ENCODE measurements around the gene TXNDC5. TPM values are rescaled to one million over a fixed set of nuclear protein-coding genes. Genes with fewer than 3 reads are reported as not detected.

TXNDC5 gene
- total RNA-seq, 1 experiment from 2014 or later = 162 TPM

DNA sequence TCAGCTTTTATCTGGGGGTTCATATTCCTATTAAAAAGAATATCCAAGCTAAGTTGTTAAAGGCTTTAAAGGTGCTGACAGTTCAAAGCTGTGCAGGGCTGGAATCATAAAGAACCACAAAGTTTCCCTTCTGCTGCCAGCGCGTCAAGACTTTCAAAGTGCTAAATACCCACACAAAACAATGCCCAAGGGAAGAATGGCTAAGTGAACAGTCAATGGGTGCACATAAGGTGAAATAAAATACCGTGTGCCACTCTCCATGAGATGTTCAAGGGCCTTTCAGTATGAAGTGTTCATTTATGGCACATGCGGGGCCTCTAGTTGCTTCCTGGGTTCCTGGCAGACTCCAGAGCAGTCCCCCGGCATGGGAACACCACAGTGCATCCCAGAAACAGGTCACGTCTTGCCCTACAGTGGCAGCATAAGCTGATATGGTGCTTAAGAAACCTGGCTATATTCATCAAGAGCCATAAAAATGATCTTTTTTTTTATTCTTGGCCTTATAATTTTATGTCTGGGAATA lies 14.1 kb downstream of the TXNDC5 start:
- no peak overlapping the region for H2AFZ ChIP-seq (ENCODE audit: low read depth, low read length, poor library complexity, severe bottlenecking)

More for the DNA sequence above, 14.1 kb downstream of the TXNDC5 start:
- Histone ChIP-seq H3K36me3 (ENCODE audit: control insufficient read depth in 1 of 2, insufficient read depth in 2 of 2, low read length in 2 of 2) (peaks cover 53 to 59% of the 10 kb centered on the region in 2 experiments), H3K9ac (ENCODE audit: low read length) (no peak overlapping the region), H3K4me3 (replicated peaks in 1 of 2; ENCODE audit: low read depth in 1 of 2, low read length in 2 of 2) (no peak overlapping the region), H4K20me1 (ENCODE audit: insufficient read depth) (no peaks in the 10 kb centered on the region), H3K4me1 (ENCODE audit: control insufficient read depth in 1 of 2, insufficient read depth in 2 of 2, low read length in 2 of 2) (no peaks in the 10 kb centered on the region), H3K4me2 (ENCODE audit: low read length) (no peak overlapping the region), H3K27me3 (ENCODE audit: insufficient read depth, low read length) (no peaks in the 10 kb centered on the region), H3K9me3 (ENCODE audit: control insufficient read depth in 1 of 2, insufficient read depth in 1 of 2, low read depth in 1 of 2, low read length in 2 of 2) (no peaks in the 10 kb centered on the region), H3K79me2 (ENCODE audit: insufficient read depth, low read length) (peaks cover 45% of the 10 kb centered on the region), H3K9me2 (ENCODE audit: insufficient read depth) (no peaks in the 10 kb centered on the region), H3K27ac (ENCODE audit: low read depth, low read length) (no peak overlapping the region)
- BruUV-seq (replicated peaks) = no TSS peak
- RAD21 ChIA-PET (ENCODE audit: low non-redundant PET in 1 of 2, low total read pairs in 2 of 2, uncharacterized antibody in 2 of 2, unreplicated experiment in 2 of 2) = no interaction called here
- CTCF ChIA-PET = no interaction called here
- no peak for DNase-seq (ENCODE audit: low read depth, low spot score)
- TF ChIP-seq REST (IDR thresholded peaks at IDR 0.05; ENCODE audit: low read depth) (no peak), ZFX (IDR thresholded peaks at IDR 0.05) (no peak), MAX (IDR thresholded peaks at IDR 0.05) (no peak), ELF1 (IDR thresholded peaks at IDR 0.05; ENCODE audit: borderline replicate concordance, low read depth) (no peak), EGR1 (IDR thresholded peaks at IDR 0.05; ENCODE audit: low read depth) (no peak), POLR2AphosphoS5 (IDR thresholded peaks at IDR 0.05; ENCODE audit: low read depth, low read length) (no peak), FOSL1 (IDR thresholded peaks at IDR 0.05; ENCODE audit: low read depth) (no peak), RAD21 (IDR thresholded peaks at IDR 0.05; ENCODE audit: low read depth) (no peak), EZH2 (IDR thresholded peaks at IDR 0.05) (no peak), ZNF274 (IDR thresholded peaks at IDR 0.05; ENCODE audit: low read depth, low read length) (no peak), TCF7L2 (IDR thresholded peaks at IDR 0.05; ENCODE audit: borderline replicate concordance, extremely low read depth, insufficient read depth, insufficient read length) (no peak), SIN3A (IDR thresholded peaks at IDR 0.05; ENCODE audit: low read depth) (no peak), ATF3 (IDR thresholded peaks at IDR 0.05) (no peak), YY1 (IDR thresholded peaks at IDR 0.05; ENCODE audit: extremely low read depth, insufficient replicate concordance, low read depth, low read length) (no peak)
- ATAC-seq = no peak
- POLR2A ChIA-PET = no interaction called here
- intact Hi-C loops (cut with micrococcal nuclease) = loop anchor here (5.0 kb wide), 1 partner anchor 96 kb away; no protein-coding TSS in a partner anchor
